GM18499 (cell line): Measurements from ENCODE around the gene SZRD1.

ENCODE experiments used
- ATAC-seq: cut with Tn5 transposase; IDR thresholded peaks from one replicate; pipeline ENCODE4 v1.9.1; 2021; ENCODE audit warnings: moderate number of reproducible peaks; ENCODE audit not compliant: insufficient read depth, unreplicated experiment

SZRD1 gene

DNA sequence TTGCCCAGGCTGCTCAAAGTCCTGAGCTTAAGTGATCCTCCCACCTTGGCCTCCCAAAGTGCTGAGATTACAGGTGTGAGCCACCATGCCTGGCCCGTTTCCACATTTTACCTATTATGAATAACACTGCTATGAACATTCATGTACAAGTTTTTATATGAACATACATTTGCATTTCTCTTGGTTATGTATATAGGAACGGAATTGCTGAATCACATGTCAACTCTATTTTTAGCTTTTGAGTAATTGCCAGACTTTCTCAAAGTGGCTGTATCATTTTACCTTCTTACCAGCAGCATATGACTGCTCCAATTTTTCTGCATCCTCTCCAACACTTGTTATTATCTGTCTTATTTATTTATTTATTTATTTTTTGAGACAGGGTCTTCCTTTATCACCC, 67.5 kb downstream of the SZRD1 start:
- ATAC-seq: no peak

DNA sequence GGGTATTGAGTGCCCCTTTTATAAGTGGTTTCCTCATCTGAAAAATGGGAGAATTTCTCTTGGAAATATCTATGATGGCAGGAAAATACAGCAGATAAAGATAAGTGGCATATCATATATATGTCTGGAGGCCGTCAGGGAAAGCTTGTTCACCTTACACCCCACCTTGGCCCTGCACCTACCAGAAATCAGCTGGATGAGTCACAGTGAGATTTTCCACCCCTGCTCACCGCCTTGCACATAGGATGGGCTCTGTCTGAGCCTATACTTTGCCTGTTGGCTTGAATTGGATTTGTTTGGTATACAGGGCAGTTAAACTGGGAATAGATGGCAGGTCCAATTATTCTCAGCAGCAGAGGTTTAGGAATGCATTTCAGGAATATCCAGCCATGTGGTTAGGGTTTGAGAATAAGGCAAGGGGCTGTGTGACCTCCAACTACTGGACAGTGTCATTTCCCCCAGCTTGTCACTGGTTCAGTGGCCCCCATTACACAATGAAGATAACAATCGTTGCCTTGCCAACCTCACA, 70.0 kb downstream of the SZRD1 start, which contains the start of gene SPATA21:
TSS of gene SPATA21 (minus strand) at position 479 of the 529 bp plus-strand sequence. CDS start 6,053 bp downstream, outside the sequence.
- no peak for ATAC-seq

DNA sequence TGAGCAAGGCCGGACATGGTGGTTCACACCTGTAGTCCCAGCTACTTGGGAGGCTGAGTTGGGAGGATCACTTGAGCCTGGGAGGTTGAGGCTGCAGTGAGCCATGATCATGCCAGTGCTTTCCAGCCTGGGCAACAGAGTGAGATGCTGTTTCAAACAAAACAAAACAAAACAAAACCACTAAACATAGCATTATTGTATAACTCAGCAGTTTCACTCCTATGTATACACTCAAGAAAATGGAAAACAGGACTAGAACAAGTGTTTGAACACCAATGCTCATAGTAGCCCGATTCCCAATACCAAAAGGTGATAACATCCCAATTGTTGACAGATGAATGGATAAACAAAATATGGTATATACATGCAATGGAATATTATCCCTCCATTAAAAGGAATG, 71.5 kb downstream of the SZRD1 start:
- no peak for ATAC-seq

DNA sequence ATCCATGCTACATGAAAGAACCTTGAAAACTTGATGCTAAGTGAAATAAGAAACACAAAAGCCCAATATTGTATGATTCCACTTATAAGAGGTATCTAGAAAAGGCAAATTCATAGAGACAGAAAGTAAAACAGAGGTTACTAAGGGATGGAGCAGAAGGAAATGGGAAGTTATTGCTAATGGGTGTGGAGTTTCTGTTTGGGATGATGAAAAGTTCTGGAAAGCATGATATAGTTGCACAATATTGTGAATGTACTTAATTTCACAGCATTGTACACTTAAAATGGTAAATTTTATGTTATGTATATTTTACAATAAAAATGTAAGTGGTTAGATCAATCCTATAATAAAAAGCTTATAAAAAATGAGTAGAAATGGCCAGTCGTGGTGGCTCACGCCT, 71.9 kb downstream of the SZRD1 start:
- ATAC-seq: no peak

GRCh38 chr1:16440131-16440469, 73.1 kb downstream of the SZRD1 start:
- ATAC-seq: no peak

- no peak for ATAC-seq
Observed at GRCh38 chr1:16440470-16441281, 73.6 kb downstream of the SZRD1 start, which contains the start of gene NECAP2. Gene NECAP2, plus strand, starts transcription at chr1:16440724. Its CDS starts 38 bp downstream, at chr1:16440762.

DNA sequence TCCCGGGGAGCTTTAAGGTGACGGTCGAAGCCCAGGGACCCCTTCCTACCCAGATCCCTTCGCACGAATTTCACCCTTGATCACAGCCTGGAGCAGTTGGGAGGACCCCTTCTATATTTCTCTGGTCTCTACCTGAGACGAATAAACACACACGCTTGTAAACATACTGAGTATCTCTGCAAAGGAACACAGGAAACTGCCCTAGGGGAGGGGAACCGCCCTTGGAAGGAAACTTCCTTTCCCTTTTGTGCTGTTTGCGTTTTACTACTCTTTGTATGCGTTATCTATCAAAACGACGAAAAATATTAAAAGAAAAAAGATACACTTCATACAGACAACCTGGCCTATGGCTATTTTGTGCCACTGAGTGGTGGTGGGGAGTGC, 74.2 kb downstream of the SZRD1 start:
- ATAC-seq: no peak

DNA sequence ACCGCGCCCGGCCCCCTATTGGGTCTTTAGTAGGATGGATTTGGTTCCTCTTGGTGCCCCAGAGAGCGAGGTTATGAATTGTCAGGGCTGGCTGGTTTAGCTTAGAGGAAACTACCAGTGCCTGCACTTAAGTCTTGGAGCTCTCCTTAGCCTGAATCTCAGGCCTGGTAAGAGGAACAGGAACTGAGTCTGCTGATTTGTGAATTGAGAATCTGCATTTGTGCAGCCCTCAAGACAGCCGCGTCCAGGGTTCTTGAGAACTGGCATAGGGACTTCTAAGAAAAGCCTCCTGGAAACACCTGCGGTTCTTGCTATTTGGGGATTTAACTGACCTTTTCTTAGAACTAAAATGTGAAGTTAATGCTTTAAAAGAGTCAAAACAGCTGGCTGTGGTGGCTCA, 75.2 kb downstream of the SZRD1 start:
- ATAC-seq: no peak

DNA sequence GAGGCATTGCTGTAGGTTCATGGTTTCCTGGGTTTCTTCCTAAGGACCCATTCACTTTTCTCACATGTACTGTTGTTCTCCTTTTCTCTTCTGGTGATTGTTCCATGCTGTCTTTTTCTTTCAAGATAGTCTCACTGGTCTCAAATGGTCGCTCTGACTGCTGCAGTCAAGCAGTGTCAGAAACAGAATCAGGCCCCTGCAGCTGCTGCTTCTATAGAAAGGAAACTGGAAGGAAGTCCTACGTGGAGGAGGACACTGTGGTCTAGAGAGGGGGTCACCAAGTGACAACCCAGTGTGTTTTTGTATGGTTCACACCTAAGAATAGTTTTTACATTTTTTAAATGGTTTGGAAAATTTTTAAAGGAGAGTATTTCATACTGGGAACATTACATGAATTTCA, 75.9 kb downstream of the SZRD1 start:
- ATAC-seq: no peak

DNA sequence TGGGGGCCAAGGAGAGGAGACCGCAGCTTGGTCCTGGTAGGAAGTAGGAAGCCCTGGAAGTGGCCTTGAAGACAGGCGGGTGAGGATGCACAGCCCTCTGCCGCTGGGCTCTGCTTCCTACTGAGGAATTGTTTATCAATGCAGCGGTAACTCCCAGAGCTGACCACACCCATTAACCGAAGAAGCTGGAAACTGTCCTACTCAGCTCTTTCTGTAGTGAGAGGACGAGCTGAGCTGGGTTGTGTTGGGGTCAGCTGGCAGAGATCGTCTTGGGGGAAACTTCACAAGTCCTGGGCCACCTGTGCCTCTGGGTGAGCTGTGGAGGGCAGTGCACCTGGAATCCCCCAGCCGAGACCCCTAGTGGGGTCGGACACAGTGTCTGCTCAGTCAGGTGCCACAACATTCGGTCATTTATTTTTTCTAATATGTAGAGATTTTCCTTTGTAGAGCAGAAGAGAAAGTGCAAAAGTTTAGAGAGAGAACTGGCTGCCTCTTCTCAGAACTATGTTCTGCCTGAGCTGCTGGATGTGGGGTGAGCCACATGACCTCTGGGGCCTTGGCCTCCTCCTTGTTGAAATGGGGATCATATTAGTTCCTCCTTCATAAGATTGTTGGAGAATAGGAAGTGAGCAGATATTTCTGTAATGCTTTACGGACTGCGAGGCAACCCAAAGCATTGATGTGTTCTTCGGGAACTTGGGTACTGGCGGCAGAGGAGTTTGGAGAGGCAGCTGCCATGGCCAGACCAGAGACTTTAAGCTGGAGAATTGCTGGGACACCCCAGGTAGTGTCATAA, 77.1 kb downstream of the SZRD1 start:
- no peak for ATAC-seq

- no peak for ATAC-seq
Observed at GRCh38 chr1:16445052-16445451, 78.0 kb downstream of the SZRD1 start.

DNA sequence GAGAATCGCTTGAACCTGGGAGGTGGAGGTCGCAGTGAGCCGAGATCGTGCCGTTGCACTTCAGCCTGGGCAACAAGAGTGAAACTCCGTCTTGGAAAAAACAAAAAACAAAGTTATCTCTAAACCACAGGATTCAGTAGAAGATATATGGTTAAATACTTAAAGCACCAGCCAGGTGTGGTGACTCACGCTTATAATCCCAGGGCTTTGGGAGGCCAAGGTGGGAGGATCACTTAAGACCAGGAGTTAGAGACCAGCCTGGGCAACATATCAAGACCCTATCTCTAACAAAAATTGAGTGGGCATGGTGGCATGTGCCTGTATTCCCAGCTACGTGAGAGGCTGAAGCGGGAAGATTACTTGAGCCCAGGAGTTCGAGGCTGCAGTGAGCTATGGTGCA, 79.1 kb downstream of the SZRD1 start:
- no peak for ATAC-seq

DNA sequence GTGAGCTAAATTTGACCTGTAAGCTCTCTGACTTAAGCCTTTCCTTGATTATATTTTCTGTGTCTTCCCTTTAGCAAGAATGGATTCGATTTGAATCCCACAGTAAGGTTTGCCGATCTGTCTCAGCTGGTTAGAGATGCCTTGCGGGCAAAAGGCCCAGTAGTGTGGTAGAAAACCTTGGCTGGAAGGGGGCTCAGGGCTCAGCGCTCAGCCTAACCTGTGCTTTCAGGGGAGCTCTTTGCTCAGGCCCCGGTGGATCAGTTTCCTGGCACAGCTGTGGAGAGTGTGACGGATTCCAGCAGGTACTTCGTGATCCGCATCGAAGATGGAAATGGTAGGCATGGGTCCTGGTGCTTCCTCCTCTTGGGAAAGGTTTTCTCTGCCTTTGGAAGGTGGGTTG, 80.6 kb downstream of the SZRD1 start:
- ATAC-seq: no peak
